Keratinocyte (primary cell): Measurements from ENCODE around the gene KCTD21.

Source experiments
- EZH2 ChIP-seq: IDR thresholded peaks from one replicate; pipeline ENCODE4 v1.6.1; 2012; ENCODE audit warnings: inconsistent platforms, mild to moderate bottlenecking, low read length, moderate library complexity
- TF ChIP-seq, protein P1 (sequence below), 3 experiments: IDR thresholded peaks in 1 of 3; conservative IDR thresholded peaks in 1 of 3; optimal IDR thresholded peaks in 1 of 3; 2 replicates in 2 of 3; 3 replicates in 1 of 3; pipeline versions ENCODE3 to v1.5.1; 2011; ENCODE audit warnings: low read length in 3 of 3, mild to moderate bottlenecking in 3 of 3, moderate library complexity in 2 of 3, control low read depth in 1 of 3, inconsistent platforms in 1 of 3; ENCODE audit not compliant: insufficient read depth in 2 of 3; ENCODE audit errors: extremely low read depth in 1 of 3

DNA sequence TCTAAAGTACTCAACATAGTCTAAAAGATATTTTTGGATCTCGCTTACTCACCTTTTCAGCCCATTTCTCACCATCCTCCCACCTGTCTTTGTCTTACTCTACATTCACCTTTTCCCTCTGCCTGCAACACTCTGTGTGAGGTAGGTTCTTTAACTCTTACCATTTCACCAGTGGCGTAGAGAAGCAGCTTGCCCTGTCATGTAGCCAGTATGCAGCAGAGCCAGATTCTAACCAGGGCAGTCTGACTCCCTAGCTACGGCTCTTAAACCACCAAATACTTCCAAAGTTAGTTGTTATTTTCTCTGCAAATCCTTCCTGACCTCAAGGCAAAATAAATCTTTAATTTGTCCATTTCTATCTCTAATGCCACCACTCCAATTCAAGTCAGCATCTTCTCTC, 56.5 kb downstream of the KCTD21 start:
- TF ChIP-seq, protein P1, sequence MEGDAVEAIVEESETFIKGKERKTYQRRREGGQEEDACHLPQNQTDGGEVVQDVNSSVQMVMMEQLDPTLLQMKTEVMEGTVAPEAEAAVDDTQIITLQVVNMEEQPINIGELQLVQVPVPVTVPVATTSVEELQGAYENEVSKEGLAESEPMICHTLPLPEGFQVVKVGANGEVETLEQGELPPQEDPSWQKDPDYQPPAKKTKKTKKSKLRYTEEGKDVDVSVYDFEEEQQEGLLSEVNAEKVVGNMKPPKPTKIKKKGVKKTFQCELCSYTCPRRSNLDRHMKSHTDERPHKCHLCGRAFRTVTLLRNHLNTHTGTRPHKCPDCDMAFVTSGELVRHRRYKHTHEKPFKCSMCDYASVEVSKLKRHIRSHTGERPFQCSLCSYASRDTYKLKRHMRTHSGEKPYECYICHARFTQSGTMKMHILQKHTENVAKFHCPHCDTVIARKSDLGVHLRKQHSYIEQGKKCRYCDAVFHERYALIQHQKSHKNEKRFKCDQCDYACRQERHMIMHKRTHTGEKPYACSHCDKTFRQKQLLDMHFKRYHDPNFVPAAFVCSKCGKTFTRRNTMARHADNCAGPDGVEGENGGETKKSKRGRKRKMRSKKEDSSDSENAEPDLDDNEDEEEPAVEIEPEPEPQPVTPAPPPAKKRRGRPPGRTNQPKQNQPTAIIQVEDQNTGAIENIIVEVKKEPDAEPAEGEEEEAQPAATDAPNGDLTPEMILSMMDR (optimal IDR thresholded peaks at IDR 0.05 in 1 of 3, IDR thresholded peaks at IDR 0.05 in 1 of 3, conservative IDR thresholded peaks at IDR 0.05 in 1 of 3; ENCODE audit: extremely low read depth in 1 of 3, insufficient read depth in 2 of 3, low read length in 3 of 3): no peak
- no peak for TF ChIP-seq EZH2
